ENCODE data around the gene GNG7.
"Not testable (repeated sequence)": the region's sequence is repeated elsewhere in the genome, so short reads cannot be mapped to it uniquely, and the experiment has no call there.

Gene GNG7

DNA sequence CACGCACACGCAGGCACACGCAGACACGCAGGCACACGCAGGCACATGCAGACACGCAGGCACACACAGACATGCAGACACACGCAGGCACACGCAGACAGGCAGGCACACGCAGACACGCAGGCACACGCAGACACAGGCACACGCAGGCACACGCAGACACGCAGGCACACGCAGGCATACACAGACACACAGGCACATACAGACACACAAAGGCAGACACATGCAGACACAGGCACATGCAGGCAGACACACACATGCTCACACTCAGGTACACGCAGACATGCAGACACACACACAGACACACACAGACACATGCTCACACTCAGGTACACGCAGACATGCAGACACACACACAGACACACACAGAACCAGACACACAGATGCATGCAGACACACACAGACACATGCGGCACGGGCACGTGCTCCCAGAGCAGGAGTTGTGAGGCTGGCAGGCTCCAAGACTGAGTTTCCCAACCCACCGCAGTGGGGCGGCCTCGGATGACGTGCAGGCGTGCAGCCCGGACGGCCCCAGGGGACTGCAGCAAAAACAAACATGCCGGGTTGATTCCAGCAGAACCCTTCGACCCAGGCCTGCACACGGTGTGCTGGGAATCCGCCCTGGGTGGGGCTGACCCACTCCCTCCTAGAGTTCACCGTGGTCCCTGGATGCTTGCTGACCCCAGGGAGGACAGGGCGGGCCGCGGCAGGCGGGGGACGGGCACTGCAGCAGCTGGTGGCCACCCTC lies 126.6 kb downstream of the GNG7 start:
- no peak for DNase-seq (ENCODE audit: low read depth, low spot score)

DNA sequence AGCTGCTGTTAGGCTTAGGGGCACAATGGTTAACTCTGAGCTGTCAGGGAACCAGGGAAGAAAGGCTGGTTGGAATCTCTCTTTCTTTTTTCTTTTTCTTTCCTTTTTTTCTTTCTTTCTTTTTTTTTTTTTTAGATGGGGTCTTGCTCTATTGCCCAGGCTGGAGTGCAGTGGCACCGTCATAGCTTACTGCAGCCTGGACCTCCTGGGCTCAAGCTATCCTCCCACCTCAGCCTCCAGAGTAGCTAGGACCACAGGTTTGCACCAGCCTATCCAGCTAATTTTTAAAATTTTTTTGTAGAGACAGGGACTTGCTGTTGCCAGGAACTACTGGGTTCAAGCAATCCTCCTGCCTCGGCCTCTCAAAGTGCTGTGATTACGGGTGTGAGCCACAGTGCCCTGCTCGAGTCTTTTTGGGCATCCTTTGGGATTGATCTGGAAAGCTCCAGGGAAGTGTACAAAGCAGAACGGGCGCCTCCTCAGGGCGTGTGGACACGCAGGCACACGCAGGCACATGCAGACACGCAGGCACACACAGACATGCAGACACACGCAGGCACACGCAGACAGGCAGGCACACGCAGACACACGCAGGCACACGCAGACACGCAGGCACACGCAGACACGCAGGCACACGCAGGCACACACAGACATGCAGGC lies 127.4 kb downstream of the GNG7 start:
- no peak for DNase-seq (ENCODE audit: low read depth, low spot score)

GRCh38 chr19:2574478-2574931 lies 128.0 kb downstream of the GNG7 start:
- DNase-seq (ENCODE audit: low read depth, low spot score): no peak

DNA sequence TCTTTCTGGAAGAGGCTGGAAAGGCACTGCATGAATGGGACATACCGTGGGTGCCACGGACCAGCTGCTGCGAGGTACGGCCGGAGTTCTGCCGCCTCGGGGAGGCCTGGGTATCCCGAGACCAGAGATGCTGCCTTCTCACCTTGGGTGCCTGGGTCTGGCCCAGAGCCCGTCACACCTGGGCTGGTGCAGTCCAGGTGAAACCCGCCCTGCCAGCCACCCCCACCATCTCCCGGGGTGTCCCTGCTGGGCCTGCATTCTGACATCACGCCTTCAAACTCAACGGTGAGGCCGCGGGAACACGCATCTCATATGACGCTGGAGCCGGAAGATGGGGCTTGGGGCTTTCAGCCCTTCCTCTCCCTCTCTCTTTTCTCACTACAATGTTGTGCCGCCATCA lies 128.6 kb downstream of the GNG7 start:
- no peak for DNase-seq (ENCODE audit: low read depth, low spot score)

DNA sequence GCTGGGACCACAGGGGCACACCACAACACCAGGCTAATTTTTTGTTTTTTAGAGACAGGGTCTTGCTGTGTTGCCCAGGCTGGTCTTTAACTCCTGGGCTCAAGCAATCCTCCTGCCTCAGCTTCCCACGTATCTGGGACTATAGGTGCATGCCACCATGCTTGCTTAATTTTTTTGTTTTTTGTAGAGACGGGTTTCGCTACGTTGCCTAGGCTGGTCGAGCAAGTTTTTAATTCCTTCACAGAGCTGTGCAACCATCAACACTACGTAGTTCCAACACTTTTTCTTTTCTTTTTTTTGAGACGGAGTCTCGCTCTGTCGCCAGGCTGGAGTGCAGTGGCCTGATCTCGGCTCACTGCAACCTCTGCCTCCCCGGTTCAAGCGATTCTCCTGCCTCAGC lies 130.3 kb downstream of the GNG7 start:
- DNase-seq (ENCODE audit: low read depth, low spot score): not testable (repeated sequence)

DNA sequence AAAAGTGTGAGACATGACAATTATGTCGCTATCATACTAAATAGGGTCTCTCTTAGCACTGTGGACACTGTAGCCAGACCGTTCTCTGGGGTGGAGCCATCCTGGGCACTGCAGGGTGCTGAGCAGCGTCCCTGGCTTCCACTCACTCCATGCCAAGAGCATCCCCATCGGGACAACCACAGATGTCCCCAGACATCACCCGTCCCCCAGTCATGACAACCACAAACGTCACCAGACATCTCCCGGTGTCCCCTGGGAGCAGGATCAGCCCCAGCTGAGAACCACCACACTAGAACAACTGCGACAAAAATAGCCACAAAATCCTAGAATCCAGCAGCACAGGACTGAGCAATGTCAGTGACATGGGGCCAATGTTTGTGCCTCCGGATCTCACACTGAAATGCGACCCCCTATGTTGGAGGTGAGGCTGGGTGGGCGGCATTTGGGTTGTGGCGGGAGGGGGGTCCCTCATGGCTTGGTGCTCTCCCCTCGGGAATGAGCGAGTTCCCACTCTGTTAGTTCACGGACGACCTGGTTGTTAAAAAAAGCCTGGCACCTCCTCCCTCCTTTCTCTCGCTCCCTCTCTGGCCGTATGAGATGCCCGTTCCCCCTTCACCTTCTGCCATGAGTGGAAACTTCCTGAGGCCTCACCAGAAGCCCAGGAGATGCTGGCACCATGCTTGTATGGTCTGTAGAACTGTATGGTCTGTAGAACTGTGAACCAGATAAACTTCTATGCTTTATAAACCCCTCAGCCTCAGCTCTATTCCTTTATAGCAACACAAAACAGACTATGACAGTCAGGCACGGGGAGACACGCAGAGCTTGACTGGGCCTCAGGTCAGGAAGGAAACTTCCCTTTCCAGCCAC lies 132.7 kb downstream of the GNG7 start:
- DNase-seq (ENCODE audit: low read depth, low spot score): no peak

DNA sequence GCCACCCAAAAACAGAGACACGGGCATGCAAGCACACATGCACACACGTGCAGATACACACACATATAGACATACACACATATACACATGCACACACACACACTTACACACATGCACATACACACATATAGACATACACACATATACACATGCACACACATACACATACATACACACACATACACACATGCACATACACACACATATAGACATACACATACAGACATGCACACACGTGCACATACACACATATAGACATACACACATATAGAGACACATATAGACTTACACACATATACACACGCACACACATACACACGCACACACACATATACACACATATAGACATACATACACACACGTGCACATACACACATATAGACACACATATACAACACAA lies 134.5 kb downstream of the GNG7 start:
- DNase-seq (ENCODE audit: low read depth, low spot score): no peak

DNA sequence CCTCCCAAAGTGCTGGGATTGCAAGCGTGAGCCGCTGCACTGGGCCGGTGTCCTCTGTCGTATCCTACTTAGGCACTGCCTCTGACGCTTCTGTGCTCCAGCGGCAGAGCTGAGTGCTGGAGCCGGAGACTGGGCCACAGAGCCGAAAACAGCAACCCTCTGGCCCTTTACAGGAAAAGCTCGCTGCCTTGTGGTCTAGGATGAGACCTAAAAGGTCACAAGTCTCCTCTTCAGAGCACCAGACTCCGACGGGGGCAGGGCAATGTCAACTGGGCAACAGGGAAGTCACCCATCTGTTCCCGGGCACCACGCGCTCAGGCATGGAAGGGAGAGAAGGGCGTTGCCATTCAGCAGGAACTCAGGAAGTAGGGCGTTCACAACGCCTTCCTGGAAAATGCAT lies 134.9 kb downstream of the GNG7 start:
- DNase-seq (ENCODE audit: low read depth, low spot score): no peak

- not testable (repeated sequence) for DNase-seq (ENCODE audit: low read depth, low spot score)
Observed at GRCh38 chr19:2563546-2563945, 138.9 kb downstream of the GNG7 start.

GRCh38 chr19:2561895-2562294 lies 140.6 kb downstream of the GNG7 start:
- DNase-seq (ENCODE audit: low read depth, low spot score): peak; percentile 50

DNA sequence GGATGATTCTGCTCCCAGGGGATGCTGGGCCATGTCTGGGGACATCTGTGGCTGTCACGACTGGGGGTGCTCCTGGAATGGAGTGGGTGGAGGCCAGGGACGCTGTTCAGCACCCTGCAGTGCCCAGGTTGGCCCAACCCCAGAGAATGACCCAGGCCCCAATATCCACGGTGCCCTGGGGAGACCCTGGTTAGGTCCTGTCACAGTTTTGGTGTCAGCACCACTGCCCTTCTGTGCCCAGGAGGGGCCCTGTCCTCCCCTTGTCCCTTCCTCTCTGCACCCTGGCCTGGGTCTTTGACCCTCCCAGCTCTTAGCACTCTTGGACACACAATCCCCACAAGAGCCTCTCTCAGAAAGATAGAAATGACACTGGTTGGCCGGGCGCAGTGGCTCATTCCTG lies 141.3 kb downstream of the GNG7 start:
- no peak for DNase-seq (ENCODE audit: low read depth, low spot score)

GRCh38 chr19:2560369-2560768 lies 142.1 kb downstream of the GNG7 start:
- DNase-seq (ENCODE audit: low read depth, low spot score): no peak

DNA sequence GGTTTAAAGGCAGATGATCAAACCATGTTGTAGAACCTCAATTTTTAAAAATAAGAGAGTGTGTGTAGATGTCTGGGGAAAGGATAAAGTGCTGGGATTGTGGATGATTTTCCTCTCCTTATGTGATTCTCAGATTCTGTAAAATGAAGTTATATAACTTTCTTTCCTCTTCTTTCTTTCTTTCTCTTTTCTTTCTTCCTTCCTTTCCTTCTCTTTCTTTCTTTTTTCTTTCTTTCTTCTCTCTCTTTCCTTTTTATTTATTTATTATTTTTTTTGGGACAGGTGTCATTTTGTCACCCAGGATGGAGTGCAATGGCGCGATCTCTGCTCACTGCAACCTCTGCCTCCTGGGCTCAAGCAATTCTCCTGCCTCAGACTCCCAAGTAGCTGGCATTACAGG lies 144.0 kb downstream of the GNG7 start:
- no peak for DNase-seq (ENCODE audit: low read depth, low spot score)

GRCh38 chr19:2558131-2558530 lies 144.4 kb downstream of the GNG7 start:
- not testable (repeated sequence) for DNase-seq (ENCODE audit: low read depth, low spot score)

GRCh38 chr19:2557093-2557440 lies 145.4 kb downstream of the GNG7 start:
- DNase-seq (ENCODE audit: low read depth, low spot score): no peak

GRCh38 chr19:2556221-2557092 lies 146.0 kb downstream of the GNG7 start:
- peak; percentile 46 for DNase-seq (ENCODE audit: low read depth, low spot score)

- no peak for DNase-seq (ENCODE audit: low read depth, low spot score)
Observed at GRCh38 chr19:2555422-2556220, 146.9 kb downstream of the GNG7 start.

- no peak for DNase-seq (ENCODE audit: low read depth, low spot score)
Observed at GRCh38 chr19:2554856-2555255, 147.6 kb downstream of the GNG7 start.

DNA sequence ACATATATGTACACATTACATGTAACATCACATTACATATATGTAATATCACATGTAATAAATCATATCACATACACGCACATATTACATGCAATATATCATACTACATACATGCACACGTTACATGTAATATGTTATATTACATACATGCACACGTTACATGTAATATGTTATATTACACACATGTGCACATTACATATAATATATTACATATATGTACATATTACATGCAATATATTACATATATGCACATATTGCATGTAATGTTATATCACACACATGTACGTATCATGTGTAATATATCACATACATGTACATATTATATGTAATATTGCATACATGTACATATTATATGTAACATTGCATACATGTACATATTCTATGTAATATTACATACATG lies 149.0 kb downstream of the GNG7 start:
- DNase-seq (ENCODE audit: low read depth, low spot score): no peak

DNA sequence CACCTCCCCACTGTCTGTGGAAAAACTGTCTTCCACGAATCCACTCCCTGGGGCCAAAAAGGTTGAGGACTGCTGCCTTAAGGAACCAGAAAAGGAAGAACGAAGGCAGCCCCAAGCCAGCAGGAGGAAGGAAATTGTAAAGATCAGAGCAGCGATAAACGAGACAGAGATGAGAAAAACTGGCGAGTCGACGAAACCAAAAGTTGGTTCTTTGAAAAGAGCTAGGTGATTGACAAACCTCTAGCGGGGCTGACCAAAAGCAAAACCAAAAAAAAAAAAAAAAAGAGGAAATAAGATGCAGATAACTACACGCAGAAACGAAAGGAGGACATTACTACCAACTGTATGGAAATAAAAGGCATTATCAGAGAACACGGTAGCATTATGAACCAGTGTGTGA lies 149.6 kb downstream of the GNG7 start:
- DNase-seq (ENCODE audit: low read depth, low spot score): peak; percentile 35

- no peak for DNase-seq (ENCODE audit: low read depth, low spot score)
Observed at GRCh38 chr19:2551864-2552185, 150.7 kb downstream of the GNG7 start.

Measured in ELF-1 (cell line).